Measurements from ENCODE around the gene MSRB1. TPM values are rescaled to one million over a fixed set of nuclear protein-coding genes. Genes with fewer than 3 reads are reported as not detected.

Gene MSRB1
- total RNA-seq, 3 donors from 2014 or later, result 34.8 to 46.3 (median 40.5) TPM

DNA sequence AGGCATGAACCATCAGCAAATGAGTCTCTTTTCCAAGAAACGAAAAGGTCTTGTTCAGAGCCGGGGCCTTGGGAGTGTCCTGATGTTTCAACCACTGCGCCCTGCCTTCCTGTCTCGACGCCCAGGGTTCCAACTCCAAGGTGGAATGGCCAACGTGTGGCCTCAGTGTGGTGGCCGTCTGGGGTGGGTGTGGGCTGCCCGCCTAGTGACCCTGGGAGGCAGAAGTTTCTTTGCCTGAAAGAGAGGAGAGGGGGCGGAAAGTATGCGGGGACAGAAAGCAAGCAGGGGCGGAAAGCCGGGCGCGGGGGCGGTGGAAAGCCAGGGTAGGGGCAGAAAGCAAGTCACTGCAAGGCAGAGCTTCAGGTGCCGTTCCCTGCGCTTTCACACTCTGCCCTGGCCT, 4.1 kb downstream of the MSRB1 start:
- Histone ChIP-seq H3K36me3 (ENCODE audit: low read depth) (no peaks in the 10 kb centered on the region), H3K4me1 (ENCODE audit: low read depth) (peaks cover 39% of the 10 kb centered on the region), H3K4me3 (no peak overlapping the region), H3K9me3 (no peaks in the 10 kb centered on the region)
- DNase-seq (peak in 1 of 3 donors; percentile 32), ATAC-seq (no peak)
- intact Hi-C loops (cut with DNase I, micrococcal nuclease), result no loop called here
- TF ChIP-seq, protein P1, sequence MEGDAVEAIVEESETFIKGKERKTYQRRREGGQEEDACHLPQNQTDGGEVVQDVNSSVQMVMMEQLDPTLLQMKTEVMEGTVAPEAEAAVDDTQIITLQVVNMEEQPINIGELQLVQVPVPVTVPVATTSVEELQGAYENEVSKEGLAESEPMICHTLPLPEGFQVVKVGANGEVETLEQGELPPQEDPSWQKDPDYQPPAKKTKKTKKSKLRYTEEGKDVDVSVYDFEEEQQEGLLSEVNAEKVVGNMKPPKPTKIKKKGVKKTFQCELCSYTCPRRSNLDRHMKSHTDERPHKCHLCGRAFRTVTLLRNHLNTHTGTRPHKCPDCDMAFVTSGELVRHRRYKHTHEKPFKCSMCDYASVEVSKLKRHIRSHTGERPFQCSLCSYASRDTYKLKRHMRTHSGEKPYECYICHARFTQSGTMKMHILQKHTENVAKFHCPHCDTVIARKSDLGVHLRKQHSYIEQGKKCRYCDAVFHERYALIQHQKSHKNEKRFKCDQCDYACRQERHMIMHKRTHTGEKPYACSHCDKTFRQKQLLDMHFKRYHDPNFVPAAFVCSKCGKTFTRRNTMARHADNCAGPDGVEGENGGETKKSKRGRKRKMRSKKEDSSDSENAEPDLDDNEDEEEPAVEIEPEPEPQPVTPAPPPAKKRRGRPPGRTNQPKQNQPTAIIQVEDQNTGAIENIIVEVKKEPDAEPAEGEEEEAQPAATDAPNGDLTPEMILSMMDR (IDR thresholded peaks at IDR 0.05), result no peak

DNA sequence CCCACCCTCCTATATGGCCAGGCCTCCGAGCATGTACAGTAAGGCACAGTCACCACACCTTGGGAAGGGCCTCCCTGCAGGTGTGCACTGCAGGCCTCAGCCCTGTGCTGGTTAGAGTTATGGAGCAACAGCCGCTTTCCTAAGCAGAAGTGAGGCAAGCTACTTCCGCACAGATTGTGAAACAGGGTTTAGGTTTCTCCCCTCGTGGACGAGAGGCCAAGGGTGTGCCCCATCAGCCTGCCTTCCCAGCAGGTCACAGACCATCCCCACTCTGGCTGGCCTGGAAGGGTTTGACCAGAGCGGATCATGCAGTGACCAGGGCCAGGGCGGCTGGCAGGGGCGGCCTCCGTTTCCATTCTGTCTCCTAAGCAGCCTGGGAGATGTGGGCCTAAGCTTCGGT, 4.7 kb downstream of the MSRB1 start:
- Histone ChIP-seq H3K9me3 (no peaks in the 10 kb centered on the region), H3K36me3 (ENCODE audit: low read depth) (no peaks in the 10 kb centered on the region), H3K4me3 (no peak overlapping the region), H3K4me1 (ENCODE audit: low read depth) (peaks cover 35% of the 10 kb centered on the region)
- intact Hi-C loops (cut with DNase I, micrococcal nuclease), result no loop called here
- ATAC-seq, result no peak
- peak in 1 of 3 donors; percentile 25 for DNase-seq
- TF ChIP-seq, protein P1 (IDR thresholded peaks at IDR 0.05), result no peak

DNA sequence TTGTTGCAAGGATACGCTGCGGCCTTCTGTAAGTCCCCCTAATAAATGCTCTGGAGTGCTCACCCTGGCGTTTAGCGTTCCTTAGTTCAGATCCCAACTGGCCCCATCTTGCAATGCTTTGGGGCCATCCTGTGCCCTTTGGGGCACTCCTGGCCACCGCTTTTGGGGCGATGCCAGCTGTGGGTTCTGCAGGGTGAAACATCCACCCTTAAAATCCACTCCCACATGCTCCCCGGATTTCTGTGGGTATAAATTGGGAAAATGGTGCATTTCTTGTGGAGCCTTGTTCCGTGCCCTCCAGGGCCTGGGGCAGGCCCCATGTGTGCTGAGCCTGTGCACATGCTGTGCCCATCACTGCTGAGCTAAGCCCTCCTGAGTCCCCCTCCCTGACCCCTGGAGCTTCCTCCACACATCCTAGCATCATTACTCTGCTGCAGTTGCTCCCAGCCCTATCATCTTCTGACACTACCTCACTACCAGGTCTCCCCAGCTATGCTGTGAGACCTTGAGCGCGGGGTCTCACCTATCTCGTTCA, 6.0 kb downstream of the MSRB1 start:
- Histone ChIP-seq H3K4me3 (no peak overlapping the region), H3K4me1 (ENCODE audit: low read depth) (peaks cover 31% of the 10 kb centered on the region), H3K9me3 (no peaks in the 10 kb centered on the region), H3K36me3 (ENCODE audit: low read depth) (no peaks in the 10 kb centered on the region)
- no peak for DNase-seq
- no peak for ATAC-seq
- intact Hi-C loops (cut with DNase I, micrococcal nuclease), result no loop called here
- TF ChIP-seq, protein P1 (IDR thresholded peaks at IDR 0.05), result no peak

DNA sequence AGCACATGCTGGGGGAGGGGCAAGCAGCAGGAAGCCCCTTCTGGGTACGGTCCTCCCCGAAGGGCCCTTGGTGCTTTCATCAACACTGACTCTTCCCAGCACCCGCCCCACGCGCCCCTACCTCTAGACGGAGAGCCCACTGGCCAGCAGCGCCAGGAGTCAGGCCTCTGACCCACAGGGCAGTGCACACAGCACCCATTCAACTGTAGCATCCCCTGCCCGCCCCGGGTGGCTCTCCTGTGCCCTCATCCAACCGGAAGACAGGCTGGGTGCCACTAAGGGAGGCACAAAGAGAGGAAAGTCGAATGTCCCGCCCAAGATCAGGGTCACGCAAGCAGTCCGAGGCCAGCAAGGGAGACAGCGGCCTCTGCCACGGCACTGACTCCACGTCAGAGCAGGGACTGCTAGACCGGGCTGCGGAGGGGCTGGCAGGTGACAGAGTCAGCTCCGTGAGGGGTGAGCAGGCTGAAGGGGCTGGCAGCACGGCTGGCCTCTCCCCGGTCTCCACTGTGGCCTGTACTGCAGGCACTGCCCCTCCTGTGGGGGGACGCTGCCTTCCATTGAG, 9.8 kb downstream of the MSRB1 start:
- intact Hi-C loops (cut with DNase I, micrococcal nuclease), result no loop called here
- DNase-seq (peak in 1 of 3 donors; percentile 29), ATAC-seq (no peak)
- Histone ChIP-seq H3K9me3 (no peaks in the 10 kb centered on the region), H3K4me1 (ENCODE audit: low read depth) (peaks cover 13% of the 10 kb centered on the region), H3K4me3 (no peak overlapping the region), H3K36me3 (ENCODE audit: low read depth) (no peaks in the 10 kb centered on the region)
- TF ChIP-seq, protein P1 (IDR thresholded peaks at IDR 0.05), result no peak

DNA sequence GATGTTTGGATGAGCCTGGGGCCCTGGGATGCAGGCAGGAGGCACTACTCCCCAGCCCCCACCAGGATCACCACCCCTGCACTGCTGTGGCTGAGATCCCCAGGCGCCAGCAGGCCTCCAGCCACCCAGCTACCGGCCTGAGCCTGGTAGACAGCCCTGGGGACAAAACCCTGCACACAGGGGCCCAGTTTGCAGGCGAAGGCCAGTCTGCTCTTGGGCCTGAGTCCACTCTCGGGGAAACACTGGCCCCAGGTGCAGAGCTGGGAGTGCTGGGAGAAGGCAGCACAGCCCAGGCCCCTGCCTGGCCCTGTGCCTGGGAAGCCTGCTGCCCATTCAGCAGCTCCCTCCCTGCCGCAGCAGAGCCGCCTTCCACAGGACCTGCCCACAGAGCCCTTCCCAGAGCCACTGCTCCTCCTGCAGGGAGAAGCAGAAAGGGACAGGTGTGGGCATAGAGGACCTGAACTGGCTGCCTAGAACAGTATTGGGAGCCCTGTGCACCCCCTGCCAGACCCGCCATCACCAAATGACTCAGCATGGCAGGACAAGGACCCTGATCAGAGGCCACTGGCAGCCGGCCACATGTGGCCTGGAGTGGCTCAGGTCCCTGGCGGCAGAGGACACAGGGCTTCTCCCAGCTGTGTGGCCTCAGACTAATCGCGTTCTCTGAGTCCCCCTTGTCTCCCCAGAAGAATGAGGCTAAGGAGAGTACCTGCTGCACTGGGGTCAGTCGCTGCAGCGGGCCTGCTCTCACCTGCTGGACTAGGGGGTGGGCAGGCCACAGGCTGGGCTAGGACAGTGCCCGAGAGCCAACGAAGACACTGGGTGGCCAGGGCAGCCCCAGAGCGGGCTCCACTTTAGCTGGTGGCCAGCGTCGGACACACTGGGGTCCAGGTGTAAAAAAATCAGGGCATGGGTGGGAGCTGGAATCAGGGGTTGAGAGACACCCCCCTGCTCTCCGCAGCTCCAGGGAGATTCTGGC, 10.7 kb downstream of the MSRB1 start:
- DNase-seq, result peak in 2 of 3 donors; percentile 61 to 69
- TF ChIP-seq, protein P1 (IDR thresholded peaks at IDR 0.05), result no peak
- intact Hi-C loops (cut with DNase I, micrococcal nuclease), result no loop called here
- H3K4me3 ChIP-seq, result no peak overlapping the region
- H3K4me1 ChIP-seq (ENCODE audit: low read depth), result peaks cover 13% of the 10 kb centered on the region
- peak; percentile 67 for ATAC-seq
- no peaks in the 10 kb centered on the region for H3K9me3 ChIP-seq
- no peaks in the 10 kb centered on the region for H3K36me3 ChIP-seq (ENCODE audit: low read depth)
